Mammary epithelial cell (primary cell): ENCODE data around the gene FIBP.

Source experiments
- EZH2 ChIP-seq: IDR thresholded peaks from 2 replicates; pipeline ENCODE4 v1.6.1; 2012; ENCODE audit warnings: low read length, inconsistent platforms, borderline replicate concordance
- TF ChIP-seq, protein P1 (sequence below), 2 donors: IDR thresholded peaks in 1 of 2; conservative IDR thresholded peaks in 1 of 2; 2 replicates each; pipeline ENCODE4 v1.5.1; 2011 to 2012; ENCODE audit warnings: inconsistent platforms in 2 of 2, low read length in 2 of 2, mild to moderate bottlenecking in 2 of 2, control low read depth in 1 of 2, low read depth in 1 of 2; ENCODE audit not compliant: insufficient read depth in 1 of 2; ENCODE audit errors: extremely low read depth in 1 of 2

DNA sequence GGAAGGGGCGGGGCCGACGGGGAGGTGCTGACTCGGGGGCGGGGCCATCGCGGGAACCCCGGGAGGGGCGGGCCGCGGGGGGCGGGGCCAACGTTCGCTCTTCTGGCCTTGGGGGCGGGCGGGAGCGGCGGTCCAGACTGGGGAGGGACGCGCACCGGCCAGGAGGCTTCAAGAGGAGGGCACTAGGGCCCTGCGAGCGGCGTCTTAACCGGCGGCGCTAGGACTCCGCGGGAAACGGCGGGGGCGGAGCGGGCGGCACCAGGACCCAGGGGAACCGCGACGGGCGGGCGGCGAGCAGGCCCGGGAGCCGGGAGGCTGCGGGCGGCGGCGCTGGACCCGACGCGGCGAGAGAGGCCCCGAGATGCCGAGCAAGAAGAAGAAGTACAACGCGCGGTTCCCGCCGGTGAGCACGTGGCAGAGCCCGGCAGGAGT lies 30.9 kb upstream of the FIBP start, which contains the start of gene DRAP1:
- TF ChIP-seq, protein P1, sequence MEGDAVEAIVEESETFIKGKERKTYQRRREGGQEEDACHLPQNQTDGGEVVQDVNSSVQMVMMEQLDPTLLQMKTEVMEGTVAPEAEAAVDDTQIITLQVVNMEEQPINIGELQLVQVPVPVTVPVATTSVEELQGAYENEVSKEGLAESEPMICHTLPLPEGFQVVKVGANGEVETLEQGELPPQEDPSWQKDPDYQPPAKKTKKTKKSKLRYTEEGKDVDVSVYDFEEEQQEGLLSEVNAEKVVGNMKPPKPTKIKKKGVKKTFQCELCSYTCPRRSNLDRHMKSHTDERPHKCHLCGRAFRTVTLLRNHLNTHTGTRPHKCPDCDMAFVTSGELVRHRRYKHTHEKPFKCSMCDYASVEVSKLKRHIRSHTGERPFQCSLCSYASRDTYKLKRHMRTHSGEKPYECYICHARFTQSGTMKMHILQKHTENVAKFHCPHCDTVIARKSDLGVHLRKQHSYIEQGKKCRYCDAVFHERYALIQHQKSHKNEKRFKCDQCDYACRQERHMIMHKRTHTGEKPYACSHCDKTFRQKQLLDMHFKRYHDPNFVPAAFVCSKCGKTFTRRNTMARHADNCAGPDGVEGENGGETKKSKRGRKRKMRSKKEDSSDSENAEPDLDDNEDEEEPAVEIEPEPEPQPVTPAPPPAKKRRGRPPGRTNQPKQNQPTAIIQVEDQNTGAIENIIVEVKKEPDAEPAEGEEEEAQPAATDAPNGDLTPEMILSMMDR (conservative IDR thresholded peaks at IDR 0.05 in 1 of 2, IDR thresholded peaks at IDR 0.05 in 1 of 2; ENCODE audit: extremely low read depth in 1 of 2, insufficient read depth in 1 of 2, low read depth in 1 of 2, low read length in 2 of 2): no peak
- TF ChIP-seq EZH2: no peak
